ENCODE data around the gene TACR1.
A peak's percentile ranks its signal among the peaks of the same experiment; 100 is the strongest.

TACR1 gene

GRCh38 chr2:75054296-75054695, 145.0 kb downstream of the TACR1 start:
- no peak for DNase-seq (ENCODE audit: low read depth, low spot score)

- DNase-seq (ENCODE audit: low read depth, low spot score), result peak; percentile 60
Observed at GRCh38 chr2:75053484-75054112, 145.7 kb downstream of the TACR1 start.

- no peak for DNase-seq (ENCODE audit: low read depth, low spot score)
Observed at GRCh38 chr2:75047992-75048625, 151.2 kb downstream of the TACR1 start.

GRCh38 chr2:75047189-75047991, 151.9 kb downstream of the TACR1 start:
- DNase-seq (ENCODE audit: low read depth, low spot score), result no peak

- no peak for DNase-seq (ENCODE audit: low read depth, low spot score)
Observed at GRCh38 chr2:75045526-75046050, 153.7 kb downstream of the TACR1 start.

GRCh38 chr2:75044291-75044690, 155.0 kb downstream of the TACR1 start:
- no peak for DNase-seq (ENCODE audit: low read depth, low spot score)

- no peak for DNase-seq (ENCODE audit: low read depth, low spot score)
Observed at GRCh38 chr2:75042823-75043222, 156.5 kb downstream of the TACR1 start.

GRCh38 chr2:75041731-75042600, 157.4 kb downstream of the TACR1 start:
- no peak for DNase-seq (ENCODE audit: low read depth, low spot score)

- DNase-seq (ENCODE audit: low read depth, low spot score), result no peak
Observed at GRCh38 chr2:75041226-75041625, 158.1 kb downstream of the TACR1 start.

- no peak for DNase-seq (ENCODE audit: low read depth, low spot score)
Observed at GRCh38 chr2:75035444-75036353, 163.6 kb downstream of the TACR1 start.

- DNase-seq (ENCODE audit: low read depth, low spot score), result no peak
Observed at GRCh38 chr2:75033516-75033915, 165.8 kb downstream of the TACR1 start.

- DNase-seq (ENCODE audit: low read depth, low spot score), result no peak
Observed at GRCh38 chr2:75031906-75032803, 167.2 kb downstream of the TACR1 start.

GRCh38 chr2:75031171-75031570, 168.1 kb downstream of the TACR1 start:
- DNase-seq (ENCODE audit: low read depth, low spot score), result no peak

GRCh38 chr2:75030218-75031009, 168.9 kb downstream of the TACR1 start:
- no peak for DNase-seq (ENCODE audit: low read depth, low spot score)

- DNase-seq (ENCODE audit: low read depth, low spot score), result no peak
Observed at GRCh38 chr2:75027886-75028285, 171.4 kb downstream of the TACR1 start.

- DNase-seq (ENCODE audit: low read depth, low spot score), result no peak
Observed at GRCh38 chr2:75025633-75026380, 173.5 kb downstream of the TACR1 start.

- DNase-seq (ENCODE audit: low read depth, low spot score), result no peak
Observed at GRCh38 chr2:75025216-75025615, 174.1 kb downstream of the TACR1 start.

Measured in ELF-1 (cell line).